ENCODE results near the gene PTPRR. TPM values are rescaled to one million over a fixed set of nuclear protein-coding genes. Genes with fewer than 3 reads are reported as not detected.

Gene PTPRR
- total RNA-seq, 4 donors from 2014 or later, result 0.12 to 0.67 (median 0.45) TPM

DNA sequence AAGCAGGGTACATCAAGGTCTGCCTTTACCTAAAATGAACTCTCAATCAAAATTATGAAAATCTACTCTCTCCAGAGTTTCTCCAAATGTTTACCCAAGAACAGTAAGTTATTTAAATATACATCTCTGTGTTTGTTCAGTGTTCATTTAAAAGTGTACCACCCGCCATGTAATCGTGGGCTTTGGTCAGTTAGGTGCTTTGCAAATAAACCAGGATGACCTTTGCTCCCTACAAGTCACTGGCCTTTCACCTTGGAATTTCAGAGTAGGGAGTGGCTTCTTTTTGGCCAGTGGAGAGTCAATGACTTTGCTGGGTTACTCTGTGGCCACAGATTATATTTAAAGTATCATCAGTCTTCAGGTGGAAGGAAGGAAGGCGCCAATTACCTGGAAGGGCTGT is 208.7 kb downstream of the PTPRR start:
- peaks cover 6% of the 10 kb centered on the region for H3K27me3 ChIP-seq
- H3K27ac ChIP-seq, result no peak overlapping the region
- WGBS, 2 donors (ENCODE audit: low coverage in 1 of 2), result 16 to 35% methylated on average over 2 to 3 of the region's 3 CpGs
- H3K36me3 ChIP-seq, result no peaks in the 10 kb centered on the region
- H3K9me3 ChIP-seq, result no peaks in the 10 kb centered on the region
- TF ChIP-seq EP300 (IDR thresholded peaks at IDR 0.05) (no peak), POLR2A (IDR thresholded peaks at IDR 0.05) (no peak), POLR2AphosphoS5 (IDR thresholded peaks at IDR 0.05) (no peak)
- TF ChIP-seq, protein P1, sequence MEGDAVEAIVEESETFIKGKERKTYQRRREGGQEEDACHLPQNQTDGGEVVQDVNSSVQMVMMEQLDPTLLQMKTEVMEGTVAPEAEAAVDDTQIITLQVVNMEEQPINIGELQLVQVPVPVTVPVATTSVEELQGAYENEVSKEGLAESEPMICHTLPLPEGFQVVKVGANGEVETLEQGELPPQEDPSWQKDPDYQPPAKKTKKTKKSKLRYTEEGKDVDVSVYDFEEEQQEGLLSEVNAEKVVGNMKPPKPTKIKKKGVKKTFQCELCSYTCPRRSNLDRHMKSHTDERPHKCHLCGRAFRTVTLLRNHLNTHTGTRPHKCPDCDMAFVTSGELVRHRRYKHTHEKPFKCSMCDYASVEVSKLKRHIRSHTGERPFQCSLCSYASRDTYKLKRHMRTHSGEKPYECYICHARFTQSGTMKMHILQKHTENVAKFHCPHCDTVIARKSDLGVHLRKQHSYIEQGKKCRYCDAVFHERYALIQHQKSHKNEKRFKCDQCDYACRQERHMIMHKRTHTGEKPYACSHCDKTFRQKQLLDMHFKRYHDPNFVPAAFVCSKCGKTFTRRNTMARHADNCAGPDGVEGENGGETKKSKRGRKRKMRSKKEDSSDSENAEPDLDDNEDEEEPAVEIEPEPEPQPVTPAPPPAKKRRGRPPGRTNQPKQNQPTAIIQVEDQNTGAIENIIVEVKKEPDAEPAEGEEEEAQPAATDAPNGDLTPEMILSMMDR (IDR thresholded peaks at IDR 0.05), result no peak
- no peak overlapping the region for H3K4me3 ChIP-seq
- no peak for ATAC-seq
- H3K4me1 ChIP-seq, result no peaks in the 10 kb centered on the region

DNA sequence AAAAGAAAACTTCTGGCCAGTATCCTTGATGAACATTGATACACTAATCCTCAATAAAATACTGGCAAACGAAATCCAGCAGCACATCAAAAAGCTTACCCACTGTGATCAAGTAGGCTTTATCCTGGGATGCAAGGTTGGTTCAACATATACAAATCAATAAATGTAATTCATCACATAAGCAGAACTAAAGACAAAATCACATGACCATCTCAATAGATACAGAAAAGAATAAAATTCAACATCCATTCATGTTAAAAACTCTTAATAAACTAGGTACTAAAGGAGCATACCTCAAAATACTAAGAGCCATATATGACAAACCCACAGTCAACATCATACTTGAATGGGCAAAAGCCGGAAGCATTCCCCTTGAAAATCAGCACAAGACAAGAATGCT is 211.5 kb downstream of the PTPRR start:
- TF ChIP-seq EP300 (IDR thresholded peaks at IDR 0.05), result no peak
- no peak for TF ChIP-seq POLR2AphosphoS5 (IDR thresholded peaks at IDR 0.05)
- TF ChIP-seq, protein P1 (IDR thresholded peaks at IDR 0.05), result no peak
- TF ChIP-seq POLR2A (IDR thresholded peaks at IDR 0.05), result no peak

DNA sequence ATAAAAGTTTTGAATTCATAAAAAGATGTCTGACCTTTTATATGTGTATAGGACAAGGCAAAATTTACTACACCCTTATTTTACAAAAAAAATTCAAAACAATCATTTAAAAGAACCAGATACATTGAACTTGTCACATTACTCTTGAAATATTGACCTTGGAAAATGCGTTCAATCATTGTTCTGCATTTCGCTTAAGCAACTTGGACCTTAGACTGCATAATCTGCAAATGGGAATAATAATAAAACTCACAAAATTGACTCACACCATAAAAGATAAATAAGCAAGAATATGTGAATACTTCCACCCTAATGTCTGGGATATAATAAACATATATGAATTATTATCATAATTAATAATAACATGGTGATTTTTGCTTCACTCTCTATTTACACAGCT is 213.9 kb downstream of the PTPRR start:
- Histone ChIP-seq H3K4me1 (no peaks in the 10 kb centered on the region), H3K36me3 (no peaks in the 10 kb centered on the region), H3K27me3 (no peaks in the 10 kb centered on the region), H3K4me3 (no peak overlapping the region), H3K27ac (no peak overlapping the region), H3K9me3 (no peaks in the 10 kb centered on the region)
- no peak for TF ChIP-seq POLR2AphosphoS5 (IDR thresholded peaks at IDR 0.05)
- no peak for TF ChIP-seq EP300 (IDR thresholded peaks at IDR 0.05)
- no peak for TF ChIP-seq POLR2A (IDR thresholded peaks at IDR 0.05)
- TF ChIP-seq, protein P1 (IDR thresholded peaks at IDR 0.05), result no peak
- 88 to 92% methylated on average over 2 of the region's 2 CpGs for WGBS, 2 donors (ENCODE audit: low coverage in 1 of 2)
- no peak for ATAC-seq

More for the DNA sequence above, 211.5 kb downstream of the PTPRR start:
- H3K27ac ChIP-seq, result no peak overlapping the region
- WGBS, 2 donors (ENCODE audit: low coverage in 1 of 2), result 72 to 88% methylated on average over 2 of the region's 2 CpGs
- H3K27me3 ChIP-seq, result no peaks in the 10 kb centered on the region
- H3K36me3 ChIP-seq, result no peaks in the 10 kb centered on the region
- no peak overlapping the region for H3K4me3 ChIP-seq
- H3K9me3 ChIP-seq, result no peaks in the 10 kb centered on the region
- ATAC-seq, result no peak
- no peaks in the 10 kb centered on the region for H3K4me1 ChIP-seq

DNA sequence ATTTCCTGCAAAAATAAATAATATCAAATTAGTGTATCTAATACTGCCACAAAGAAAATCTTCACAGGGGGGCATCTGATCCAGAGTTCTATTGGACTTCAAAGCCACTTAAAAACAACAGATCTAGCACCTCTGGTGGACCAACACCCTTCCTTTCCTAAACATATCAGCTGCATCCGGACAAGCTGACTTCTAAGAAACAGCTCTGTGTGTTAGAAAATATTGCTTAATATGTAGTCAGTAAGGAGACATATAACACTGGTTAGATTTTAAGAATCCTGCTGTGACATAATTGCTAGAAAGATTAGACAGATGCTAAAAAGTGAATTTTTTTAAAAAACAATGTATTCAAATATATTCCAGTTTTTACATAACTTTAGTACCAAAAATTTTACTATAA is 222.2 kb downstream of the PTPRR start:
- H3K27ac ChIP-seq, result no peak overlapping the region
- 57% methylated on average over 1 of the region's 1 CpG; no CpG with 5 or more reads in 1 of the 2 donors for WGBS, 2 donors (ENCODE audit: low coverage in 1 of 2)
- H3K9me3 ChIP-seq, result no peaks in the 10 kb centered on the region
- H3K36me3 ChIP-seq, result no peaks in the 10 kb centered on the region
- H3K27me3 ChIP-seq, result no peaks in the 10 kb centered on the region
- no peaks in the 10 kb centered on the region for H3K4me1 ChIP-seq
- no peak for ATAC-seq
- H3K4me3 ChIP-seq, result no peak overlapping the region
- TF ChIP-seq POLR2A (IDR thresholded peaks at IDR 0.05), result no peak
- TF ChIP-seq, protein P1 (IDR thresholded peaks at IDR 0.05), result no peak
- no peak for TF ChIP-seq EP300 (IDR thresholded peaks at IDR 0.05)
- no peak for TF ChIP-seq POLR2AphosphoS5 (IDR thresholded peaks at IDR 0.05)

DNA sequence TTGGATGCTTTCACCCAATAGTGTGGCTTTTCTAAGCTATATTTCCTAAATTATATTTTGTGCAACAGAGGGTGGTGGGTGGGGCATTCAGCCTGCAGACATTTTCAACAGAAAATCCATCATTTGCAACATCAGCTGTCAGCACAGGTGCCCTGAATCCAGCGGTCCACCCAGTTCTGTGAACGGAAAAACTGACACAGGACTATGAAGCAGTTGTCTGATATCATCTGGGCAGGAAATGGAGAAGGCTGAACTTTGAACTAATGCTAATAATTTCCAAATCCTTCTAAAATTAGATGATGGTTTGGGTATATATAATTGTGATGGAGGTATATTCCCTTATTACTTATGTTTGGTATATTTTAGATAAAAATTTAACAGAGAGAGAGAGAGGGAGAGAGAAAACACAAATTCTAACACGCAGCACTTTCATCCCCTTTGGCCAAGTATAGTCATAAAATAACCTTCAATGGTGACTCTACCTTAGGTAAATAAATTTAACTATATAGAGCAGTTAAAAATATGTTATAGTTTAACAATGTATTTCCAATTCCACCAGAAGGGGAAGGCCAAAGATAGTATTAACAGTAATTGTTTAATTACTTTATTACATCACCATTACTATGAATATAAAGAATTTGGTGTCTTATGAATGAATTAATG is 225.0 kb downstream of the PTPRR start:
- no peak overlapping the region for H3K4me3 ChIP-seq
- WGBS, 2 donors (ENCODE audit: low coverage in 1 of 2), result 30 to 38% methylated on average over 3 of the region's 3 CpGs
- no peaks in the 10 kb centered on the region for H3K4me1 ChIP-seq
- H3K36me3 ChIP-seq, result no peaks in the 10 kb centered on the region
- H3K27ac ChIP-seq, result no peak overlapping the region
- no peaks in the 10 kb centered on the region for H3K9me3 ChIP-seq
- no peaks in the 10 kb centered on the region for H3K27me3 ChIP-seq
- TF ChIP-seq, protein P1 (IDR thresholded peaks at IDR 0.05), result no peak
- TF ChIP-seq EP300 (IDR thresholded peaks at IDR 0.05) (no peak), POLR2A (IDR thresholded peaks at IDR 0.05) (no peak), POLR2AphosphoS5 (IDR thresholded peaks at IDR 0.05) (no peak)
- ATAC-seq, result no peak

All from gastroesophageal sphincter (tissue), 4 donors.